ENCODE results near the gene ST6GAL2.

Gene ST6GAL2, protein sequence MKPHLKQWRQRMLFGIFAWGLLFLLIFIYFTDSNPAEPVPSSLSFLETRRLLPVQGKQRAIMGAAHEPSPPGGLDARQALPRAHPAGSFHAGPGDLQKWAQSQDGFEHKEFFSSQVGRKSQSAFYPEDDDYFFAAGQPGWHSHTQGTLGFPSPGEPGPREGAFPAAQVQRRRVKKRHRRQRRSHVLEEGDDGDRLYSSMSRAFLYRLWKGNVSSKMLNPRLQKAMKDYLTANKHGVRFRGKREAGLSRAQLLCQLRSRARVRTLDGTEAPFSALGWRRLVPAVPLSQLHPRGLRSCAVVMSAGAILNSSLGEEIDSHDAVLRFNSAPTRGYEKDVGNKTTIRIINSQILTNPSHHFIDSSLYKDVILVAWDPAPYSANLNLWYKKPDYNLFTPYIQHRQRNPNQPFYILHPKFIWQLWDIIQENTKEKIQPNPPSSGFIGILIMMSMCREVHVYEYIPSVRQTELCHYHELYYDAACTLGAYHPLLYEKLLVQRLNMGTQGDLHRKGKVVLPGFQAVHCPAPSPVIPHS

GRCh38 chr2:106885971-106886915, at the start of gene ST6GAL2:
Gene ST6GAL2 (minus strand): TSS chr2:106886167. CDS start chr2:106843977, 42,190 bp downstream.
- DNase-seq (ENCODE audit: low read depth in 3 of 3), result no peak

- no peak for DNase-seq (ENCODE audit: low read depth in 3 of 3)
These were observed 46.7 kb upstream of the ST6GAL2 start for GRCh38 chr2:106932644-106933043.

DNA sequence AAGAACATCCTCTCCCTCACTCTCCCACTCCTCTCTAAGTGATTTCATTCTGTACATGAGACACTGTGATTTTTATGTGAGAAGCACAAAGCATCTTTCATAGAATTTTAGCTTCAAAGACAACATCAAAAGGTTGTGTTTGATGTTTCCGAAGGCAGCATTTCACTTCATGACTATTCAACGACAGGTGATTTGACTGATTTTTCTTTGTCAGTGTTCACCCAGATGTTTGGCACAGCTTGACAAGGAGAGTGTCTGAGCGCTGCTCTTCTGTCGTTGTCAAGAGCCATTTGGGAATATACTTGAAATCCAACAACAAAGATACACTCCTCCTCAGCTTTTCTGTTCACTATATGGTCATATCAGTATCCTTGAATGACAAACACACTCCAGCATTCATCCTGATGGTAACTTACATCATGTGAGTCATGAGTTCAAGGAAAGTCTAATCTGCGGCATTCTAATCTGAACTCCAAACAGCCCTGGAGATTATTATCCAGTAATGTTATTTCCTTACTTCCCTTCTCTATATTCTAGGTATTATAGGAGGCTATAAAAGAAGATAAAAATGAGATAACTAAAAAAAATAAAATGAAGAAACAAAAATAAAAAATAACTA, 45.9 kb upstream of the ST6GAL2 start:
- DNase-seq (ENCODE audit: low read depth in 3 of 3), result no peak

DNA sequence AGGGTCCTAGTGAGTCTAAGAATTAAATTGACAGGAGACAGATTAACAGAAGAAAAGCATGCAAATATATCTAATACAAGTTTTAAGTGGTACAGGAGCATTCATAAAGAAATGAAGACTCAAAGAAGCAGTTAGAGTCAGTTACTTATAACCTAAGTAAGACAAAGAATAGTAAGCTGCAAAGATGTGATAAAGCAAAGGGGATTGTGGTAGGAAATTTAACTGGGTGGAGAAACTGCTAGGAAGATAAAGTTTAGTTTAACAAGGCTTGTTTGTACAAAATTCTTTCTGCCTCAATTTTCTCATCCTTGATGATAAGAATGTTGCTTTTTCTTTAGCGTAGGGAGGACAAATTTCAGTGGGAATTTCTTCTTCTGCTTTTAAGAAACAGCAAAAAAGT, 35.5 kb upstream of the ST6GAL2 start:
- DNase-seq (ENCODE audit: low read depth in 3 of 3), result no peak

GRCh38 chr2:106919012-106919411, 33.0 kb upstream of the ST6GAL2 start:
- no peak for DNase-seq (ENCODE audit: low read depth in 3 of 3)

DNA sequence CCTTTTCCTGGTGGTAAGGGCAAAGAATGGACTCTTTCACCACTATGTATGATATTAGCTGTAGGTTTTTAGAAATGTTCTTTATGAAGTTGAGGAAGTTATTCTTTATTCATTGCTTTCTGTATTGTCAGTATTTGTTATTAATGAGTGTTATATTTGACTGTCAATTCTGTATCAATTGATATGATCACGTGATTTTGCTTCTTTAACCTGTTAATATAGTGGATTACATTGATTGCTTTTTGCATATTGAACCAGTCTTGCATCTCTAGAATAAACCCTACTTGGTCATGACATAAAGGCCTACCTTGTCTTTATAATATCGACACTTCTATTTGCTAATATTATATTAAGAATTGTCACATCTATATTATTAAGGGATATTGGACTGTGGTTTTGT, 18.3 kb upstream of the ST6GAL2 start:
- DNase-seq (ENCODE audit: low read depth in 3 of 3), result no peak

DNA sequence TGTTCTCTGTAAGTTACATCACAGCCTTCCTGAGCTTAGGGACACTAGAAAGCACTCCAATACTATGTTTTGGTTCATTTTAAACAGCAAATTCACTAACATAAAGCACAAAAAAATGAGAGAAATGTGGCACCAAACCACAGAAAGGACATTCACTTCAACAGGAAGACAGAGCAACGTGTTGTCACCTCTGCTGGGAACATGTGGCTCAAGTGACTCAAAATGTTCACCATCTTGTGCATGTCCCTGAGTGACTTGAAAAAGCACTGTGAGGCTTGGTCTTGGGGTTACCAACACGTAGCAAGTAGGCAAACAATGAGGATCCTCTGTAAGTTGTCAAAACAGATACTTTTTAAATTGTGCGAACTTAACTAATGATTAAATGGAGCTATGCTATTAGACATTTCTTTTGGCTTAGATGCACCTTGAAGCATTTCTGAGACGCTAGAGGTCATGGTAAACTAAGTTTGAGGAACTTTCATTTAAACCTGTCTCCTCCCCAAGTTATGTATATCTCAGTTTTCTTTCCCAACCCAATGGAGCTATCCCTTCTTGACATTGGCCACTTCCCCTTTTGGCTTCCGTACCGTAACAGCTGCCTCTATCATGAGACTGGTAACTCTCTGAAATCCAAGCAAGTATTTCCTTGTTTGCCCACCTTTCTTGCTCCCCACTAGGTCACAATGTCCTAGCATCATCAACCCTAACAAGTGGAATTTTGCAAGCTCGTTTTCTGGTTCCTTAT, 14.0 kb upstream of the ST6GAL2 start:
- DNase-seq (ENCODE audit: low read depth in 3 of 3), result no peak

DNA sequence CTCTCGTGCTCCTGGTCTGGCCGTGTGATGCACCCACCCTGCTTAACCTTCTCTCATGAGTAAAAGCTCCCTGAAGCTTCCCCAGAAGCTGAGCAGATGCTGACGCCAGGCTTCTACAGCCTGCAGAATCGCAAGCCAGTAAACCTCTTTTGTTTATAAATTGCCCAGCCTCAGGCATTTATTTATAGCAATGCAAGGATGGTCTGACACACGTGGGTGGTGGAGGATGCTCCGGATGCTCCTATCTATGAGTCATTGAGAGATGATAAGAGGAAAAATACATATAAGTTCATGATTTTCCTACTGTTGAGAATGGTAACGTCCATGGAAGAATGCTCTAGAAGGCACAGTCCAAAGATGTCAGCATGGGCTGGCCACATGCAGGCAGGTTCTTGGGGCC, 8.6 kb upstream of the ST6GAL2 start:
- DNase-seq (ENCODE audit: low read depth in 3 of 3), result no peak

GRCh38 chr2:106892048-106892447, 6.1 kb upstream of the ST6GAL2 start:
- no peak for DNase-seq (ENCODE audit: low read depth in 3 of 3)

DNA sequence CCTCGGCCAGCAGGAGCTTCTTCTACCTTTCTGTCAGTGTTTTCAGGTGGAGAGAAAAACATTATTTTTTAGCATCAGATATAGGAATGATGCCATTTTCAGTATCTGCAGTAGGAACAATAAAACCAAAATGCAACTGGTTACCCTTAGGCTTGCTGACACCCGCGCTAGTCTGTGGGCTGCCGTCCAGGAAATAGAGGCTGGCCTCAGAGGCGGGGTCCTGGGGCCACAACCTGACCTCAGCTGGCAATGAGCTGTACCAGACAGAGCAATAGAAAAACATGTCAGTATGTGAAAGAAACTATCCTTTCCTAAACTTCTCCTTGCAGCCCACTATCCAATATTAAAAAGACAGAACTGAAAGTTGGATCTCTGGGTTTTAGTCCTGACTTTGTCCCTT, 4.6 kb upstream of the ST6GAL2 start:
- no peak for DNase-seq (ENCODE audit: low read depth in 3 of 3)

DNA sequence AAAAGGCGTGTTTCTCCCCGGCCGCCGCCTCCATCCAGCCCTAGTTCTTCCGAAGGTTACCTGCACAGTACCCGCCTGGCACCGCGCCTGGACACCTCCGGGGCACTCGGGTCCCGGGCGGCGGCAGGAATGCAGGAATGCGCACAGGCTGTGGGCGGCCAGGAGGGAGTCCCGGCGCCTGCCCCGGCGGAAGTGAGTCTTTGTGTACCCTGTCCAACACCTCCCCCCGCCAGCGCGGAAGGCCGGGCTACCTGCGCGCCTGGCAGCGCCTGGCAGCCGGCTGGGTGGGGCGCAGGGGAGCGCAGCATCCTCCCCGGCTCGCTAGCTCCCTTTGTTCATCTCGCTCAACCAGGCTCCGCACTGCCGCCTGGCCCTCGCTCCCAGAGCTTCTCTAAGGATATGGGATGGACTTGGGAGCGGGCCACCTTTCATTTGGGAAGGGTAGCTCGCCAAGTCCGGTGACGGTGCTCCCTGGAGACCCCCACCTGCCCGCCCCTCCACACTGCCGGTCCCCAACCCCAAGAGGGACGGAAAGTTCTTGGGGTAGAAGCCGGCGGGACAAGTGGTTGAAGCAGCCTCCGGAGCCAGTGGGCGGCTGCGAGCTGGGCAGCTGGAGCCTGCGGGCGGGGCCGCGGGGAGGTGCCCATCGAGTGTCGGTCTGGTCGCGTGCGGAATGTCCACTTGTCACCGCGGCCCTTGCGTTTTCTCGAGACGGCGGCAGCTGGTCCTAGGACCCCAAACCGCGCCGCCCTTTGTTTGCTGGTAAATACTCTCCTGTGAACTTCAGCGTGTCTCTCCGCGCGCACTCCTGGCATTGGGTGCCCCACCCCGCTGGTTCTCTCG, 1.2 kb upstream of the ST6GAL2 start:
- DNase-seq (ENCODE audit: low read depth in 3 of 3), result no peak

DNA sequence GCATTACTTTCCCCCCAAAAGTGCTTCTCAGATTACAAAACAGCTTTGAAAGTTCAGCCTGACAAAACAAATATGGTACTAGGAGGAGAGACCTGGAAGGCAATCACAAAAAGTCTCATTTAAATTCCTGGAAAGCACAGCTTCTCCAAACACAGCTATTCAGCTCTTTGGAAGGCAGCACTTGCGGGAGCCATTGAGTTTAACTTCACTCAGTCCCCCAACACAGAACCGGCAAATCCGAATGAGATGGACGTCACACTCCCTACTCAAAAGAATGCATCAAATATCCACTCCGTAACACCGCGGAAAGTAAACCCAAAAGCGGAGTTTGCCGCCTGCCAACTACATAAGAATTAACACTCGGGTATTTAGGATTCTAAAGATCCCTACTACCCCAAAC, 638 bp downstream of the ST6GAL2 start:
- no peak for DNase-seq (ENCODE audit: low read depth in 3 of 3)

DNA sequence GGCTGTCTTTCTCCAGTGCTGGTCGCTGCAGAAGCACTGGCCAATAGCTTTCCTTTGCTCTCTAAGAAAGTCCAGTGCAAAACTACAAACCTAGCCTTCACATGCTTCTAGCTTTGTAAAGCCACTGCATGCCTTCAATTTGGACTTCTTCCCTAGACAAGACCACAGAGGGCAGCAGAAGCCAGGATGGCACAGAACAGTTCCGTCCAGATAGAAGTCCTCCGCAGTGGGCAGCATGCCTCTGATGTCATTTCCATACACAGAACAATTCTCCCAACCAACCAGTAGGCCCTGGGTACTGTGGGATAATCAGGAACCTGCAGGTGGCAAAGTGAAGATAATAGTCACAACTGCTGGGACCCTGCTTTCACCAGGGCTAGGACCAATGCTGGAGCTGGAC, 3.3 kb downstream of the ST6GAL2 start:
- DNase-seq (ENCODE audit: low read depth in 3 of 3), result no peak

- no peak for DNase-seq (ENCODE audit: low read depth in 3 of 3)
These were observed 7.8 kb downstream of the ST6GAL2 start for GRCh38 chr2:106878206-106878605.

DNA sequence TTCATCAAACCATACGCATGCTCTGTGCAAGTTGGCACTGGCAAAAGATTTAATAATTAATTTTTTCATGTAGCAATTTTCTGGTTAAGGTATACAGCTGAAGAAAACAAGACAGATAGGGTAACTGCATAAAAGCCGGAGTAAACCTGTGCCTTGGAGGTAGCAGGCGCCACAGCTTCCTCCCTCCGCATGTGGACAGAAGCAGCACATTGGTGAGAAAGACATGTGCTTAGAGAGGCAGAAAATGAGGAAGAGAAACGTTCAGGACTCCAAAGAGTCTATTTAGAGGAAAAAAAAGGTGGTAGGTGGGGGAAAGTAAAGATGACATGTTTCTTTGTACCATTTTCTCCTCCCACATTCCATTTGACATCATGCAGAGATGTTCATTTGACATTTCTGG, 9.3 kb downstream of the ST6GAL2 start:
- DNase-seq (ENCODE audit: low read depth in 3 of 3), result no peak

GRCh38 chr2:106869512-106870275, 16.3 kb downstream of the ST6GAL2 start:
- DNase-seq (ENCODE audit: low read depth in 3 of 3), result no peak

- DNase-seq (ENCODE audit: low read depth in 3 of 3), result no peak
These were observed 17.7 kb downstream of the ST6GAL2 start for GRCh38 chr2:106868275-106868674.

- DNase-seq (ENCODE audit: low read depth in 3 of 3), result no peak
These were observed 18.6 kb downstream of the ST6GAL2 start for GRCh38 chr2:106867196-106867953.

DNA sequence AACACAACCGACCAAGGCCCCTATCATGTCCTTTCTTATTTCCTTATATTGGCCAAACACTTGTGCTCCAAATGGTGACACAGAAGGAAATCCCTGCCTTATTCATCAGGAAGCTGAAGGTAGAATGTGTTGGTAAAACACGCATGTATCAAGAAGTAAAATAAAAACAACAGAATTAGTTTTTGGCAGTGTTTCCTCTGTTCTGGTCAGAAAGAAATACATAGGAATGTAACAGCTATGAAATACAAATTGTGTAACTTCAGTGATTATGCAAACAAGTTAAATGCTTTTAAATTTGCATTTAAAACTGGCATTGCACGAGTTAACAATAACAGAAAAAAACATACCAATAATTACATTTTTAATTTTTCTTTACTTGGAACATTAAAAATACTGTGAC, 19.3 kb downstream of the ST6GAL2 start:
- no peak for DNase-seq (ENCODE audit: low read depth in 3 of 3)
